Purkinje cell (primary cell): ENCODE data around the gene RD3L. TPM values are rescaled to one million over a fixed set of nuclear protein-coding genes. Genes with fewer than 3 reads are reported as not detected.

Source experiments
- polyA plus RNA-seq: library from polyadenylated mRNA; unstranded; fragments of >200 nt; fragmentation: Nextera tagmentation; gene quantifications from 2 replicates; pipeline ENCODE4 v1.2.1, GENCODE V29; 2014

Gene RD3L
- 3.6 and 6.3 TPM in 2 replicates for polyA plus RNA-seq

DNA sequence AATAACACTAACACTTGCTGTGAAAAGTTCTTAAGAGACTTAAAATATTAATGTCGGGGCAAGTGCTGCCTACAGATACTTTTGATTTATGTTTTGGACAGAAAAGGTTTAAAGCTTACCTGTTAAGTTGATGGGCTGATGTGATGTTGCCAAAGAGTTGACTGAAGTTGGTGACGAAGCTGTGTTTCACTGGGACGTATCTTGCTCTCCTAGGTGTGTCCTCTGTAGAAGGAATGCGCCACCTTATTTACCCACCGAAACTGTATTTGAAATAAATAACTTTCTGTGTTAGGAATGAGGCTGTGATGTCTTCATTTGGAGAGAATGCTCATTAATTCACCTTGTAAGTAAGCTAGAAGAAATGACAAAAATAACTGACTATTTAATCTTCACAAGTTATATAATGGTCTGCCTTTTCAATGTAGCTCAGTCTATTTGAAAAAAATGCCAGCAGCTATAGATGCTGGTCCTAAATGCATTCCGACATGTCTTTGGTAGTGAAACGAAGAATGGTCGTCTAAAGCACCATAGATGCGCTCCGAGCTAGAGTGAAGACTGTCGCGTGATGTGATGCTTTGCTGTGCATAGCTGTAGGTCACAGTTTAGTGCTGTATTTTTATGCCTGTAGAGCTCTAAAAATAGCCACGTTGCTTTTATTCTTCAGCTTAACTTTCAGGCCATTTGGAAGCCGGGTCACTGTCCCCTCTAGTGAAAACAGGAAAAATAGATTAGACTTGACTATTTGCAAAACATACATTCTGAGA is at the start of gene RD3L:
Gene RD3L (minus strand): TSS at position 557 of the 764 bp plus-strand sequence. CDS start 834 bp downstream, outside the sequence.

GRCh38 chr14:103928011-103928890 is 14.1 kb downstream of the RD3L start, which contains the start of gene TDRD9:
TSS of gene TDRD9 (plus strand) at chr14:103928456. CDS start at chr14:103928510, 54 bp downstream.

Other genes with a start within 250 kb of the RD3L start
- not detected in 2 replicates for gene XRCC3, start 227.1 kb downstream of the RD3L start, polyA plus RNA-seq
- 33.5 and 39.3 TPM in 2 replicates for gene ZFYVE21, start 226.7 kb downstream of the RD3L start, polyA plus RNA-seq
- gene PPP1R13B, start 95.0 kb downstream of the RD3L start, polyA plus RNA-seq: 2.9 and 5.8 TPM in 2 replicates
- gene TDRD9, start 14.1 kb downstream of the RD3L start, polyA plus RNA-seq: 10.1 and 20.3 TPM in 2 replicates
- gene ASPG, start 143.2 kb upstream of the RD3L start, polyA plus RNA-seq: not detected in 2 replicates
- gene KIF26A, start 196.1 kb upstream of the RD3L start, polyA plus RNA-seq: not detected in 2 replicates